Vagina (tissue), 2 donors: ENCODE data around the gene LAMP5.

ENCODE experiments used
- POLR2A ChIP-seq, 2 donors: fragments of 450-650 bp; IDR thresholded peaks; one replicate each; pipeline ENCODE4 v1.6.1; 2017; ENCODE audit warnings: antibody characterized with exemption in 2 of 2, mild to moderate bottlenecking in 2 of 2, moderate library complexity in 2 of 2
- POLR2AphosphoS5 ChIP-seq, 2 donors: sonication (generic); formaldehyde crosslinking; IDR thresholded peaks; one replicate each; pipeline ENCODE4 v1.9.0; 2017; ENCODE audit warnings: antibody characterized with exemption in 2 of 2, mild to moderate bottlenecking in 2 of 2, low read depth in 1 of 2; ENCODE audit not compliant: insufficient read depth in 1 of 2
- TF ChIP-seq, protein P1 (sequence below), 3 experiments: fragments of 450-650 bp in 2 of 3; fragments of 200-600 bp in 1 of 3; sonication (generic) in 1 of 3; IDR thresholded peaks; one replicate each; pipeline ENCODE4 v1.5.1; 2017 to 2019; ENCODE audit warnings: antibody characterized with exemption in 3 of 3, mild to moderate bottlenecking in 2 of 3, moderate library complexity in 2 of 3

DNA sequence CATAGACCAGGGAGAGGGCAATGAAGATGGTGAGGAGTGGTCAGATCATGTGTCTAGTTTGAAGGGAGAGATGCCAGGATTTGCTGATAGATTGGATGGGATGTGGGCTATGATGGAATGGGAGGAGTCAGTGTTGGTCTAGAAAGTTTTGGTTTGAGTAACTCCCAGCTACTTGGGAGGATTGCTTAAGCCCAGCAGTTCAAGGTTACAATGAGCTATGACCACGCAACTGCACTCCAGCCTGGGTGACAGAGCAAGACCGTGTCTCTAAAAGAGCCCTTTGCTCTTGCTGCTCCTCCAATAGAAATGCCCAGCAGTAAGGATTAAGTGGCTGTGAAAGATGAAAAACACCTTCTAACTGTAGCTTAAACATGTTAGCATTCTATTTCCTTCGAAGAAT is 18.2 kb upstream of the LAMP5 start:
- no peak for TF ChIP-seq POLR2AphosphoS5 (IDR thresholded peaks at IDR 0.05; ENCODE audit: insufficient read depth in 1 of 2, low read depth in 1 of 2)
- no peak for TF ChIP-seq POLR2A (IDR thresholded peaks at IDR 0.05)
- TF ChIP-seq, protein P1, sequence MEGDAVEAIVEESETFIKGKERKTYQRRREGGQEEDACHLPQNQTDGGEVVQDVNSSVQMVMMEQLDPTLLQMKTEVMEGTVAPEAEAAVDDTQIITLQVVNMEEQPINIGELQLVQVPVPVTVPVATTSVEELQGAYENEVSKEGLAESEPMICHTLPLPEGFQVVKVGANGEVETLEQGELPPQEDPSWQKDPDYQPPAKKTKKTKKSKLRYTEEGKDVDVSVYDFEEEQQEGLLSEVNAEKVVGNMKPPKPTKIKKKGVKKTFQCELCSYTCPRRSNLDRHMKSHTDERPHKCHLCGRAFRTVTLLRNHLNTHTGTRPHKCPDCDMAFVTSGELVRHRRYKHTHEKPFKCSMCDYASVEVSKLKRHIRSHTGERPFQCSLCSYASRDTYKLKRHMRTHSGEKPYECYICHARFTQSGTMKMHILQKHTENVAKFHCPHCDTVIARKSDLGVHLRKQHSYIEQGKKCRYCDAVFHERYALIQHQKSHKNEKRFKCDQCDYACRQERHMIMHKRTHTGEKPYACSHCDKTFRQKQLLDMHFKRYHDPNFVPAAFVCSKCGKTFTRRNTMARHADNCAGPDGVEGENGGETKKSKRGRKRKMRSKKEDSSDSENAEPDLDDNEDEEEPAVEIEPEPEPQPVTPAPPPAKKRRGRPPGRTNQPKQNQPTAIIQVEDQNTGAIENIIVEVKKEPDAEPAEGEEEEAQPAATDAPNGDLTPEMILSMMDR (IDR thresholded peaks at IDR 0.05), result no peak
